Measurements from ENCODE around the gene MORC1.
"Not testable (repeated sequence)": the region's sequence is repeated elsewhere in the genome, so short reads cannot be mapped to it uniquely, and the experiment has no call there.

Gene MORC1

GRCh38 chr3:109109574-109109973 lies 8.4 kb downstream of the MORC1 start:
- DNase-seq (ENCODE audit: extremely low read depth in 1 of 2, low read depth in 1 of 2): no peak

- no peak for DNase-seq (ENCODE audit: extremely low read depth in 1 of 2, low read depth in 1 of 2)
These were observed 19.8 kb downstream of the MORC1 start for GRCh38 chr3:109098079-109098644.

- no peak for DNase-seq (ENCODE audit: extremely low read depth in 1 of 2, low read depth in 1 of 2)
These were observed 22.8 kb downstream of the MORC1 start for GRCh38 chr3:109095166-109095565.

GRCh38 chr3:109093561-109093960 lies 24.4 kb downstream of the MORC1 start:
- DNase-seq (ENCODE audit: extremely low read depth in 1 of 2, low read depth in 1 of 2): no peak

GRCh38 chr3:109091846-109092245 lies 26.1 kb downstream of the MORC1 start:
- no peak for DNase-seq (ENCODE audit: extremely low read depth in 1 of 2, low read depth in 1 of 2)

GRCh38 chr3:109089265-109089664 lies 28.7 kb downstream of the MORC1 start:
- DNase-seq (ENCODE audit: extremely low read depth in 1 of 2, low read depth in 1 of 2): no peak

- no peak for DNase-seq (ENCODE audit: extremely low read depth in 1 of 2, low read depth in 1 of 2)
These were observed 36.0 kb downstream of the MORC1 start for GRCh38 chr3:109081746-109082510.

- not testable (repeated sequence) for DNase-seq (ENCODE audit: extremely low read depth in 1 of 2, low read depth in 1 of 2)
These were observed 37.8 kb downstream of the MORC1 start for GRCh38 chr3:109080090-109080489.

- DNase-seq (ENCODE audit: extremely low read depth in 1 of 2, low read depth in 1 of 2): no peak
These were observed 44.8 kb downstream of the MORC1 start for GRCh38 chr3:109073116-109073515.

- DNase-seq (ENCODE audit: extremely low read depth in 1 of 2, low read depth in 1 of 2): no peak
These were observed 45.7 kb downstream of the MORC1 start for GRCh38 chr3:109072194-109072593.

- DNase-seq (ENCODE audit: extremely low read depth in 1 of 2, low read depth in 1 of 2): no peak
These were observed 46.4 kb downstream of the MORC1 start for GRCh38 chr3:109071350-109072142.

- DNase-seq (ENCODE audit: extremely low read depth in 1 of 2, low read depth in 1 of 2): no peak
These were observed 47.7 kb downstream of the MORC1 start for GRCh38 chr3:109070211-109070610.

GRCh38 chr3:109066864-109067263 lies 51.1 kb downstream of the MORC1 start:
- DNase-seq (ENCODE audit: extremely low read depth in 1 of 2, low read depth in 1 of 2): no peak

- no peak for DNase-seq (ENCODE audit: extremely low read depth in 1 of 2, low read depth in 1 of 2)
These were observed 58.7 kb downstream of the MORC1 start for GRCh38 chr3:109059264-109059663.

GRCh38 chr3:109057616-109058015 lies 60.3 kb downstream of the MORC1 start:
- no peak for DNase-seq (ENCODE audit: extremely low read depth in 1 of 2, low read depth in 1 of 2)

GRCh38 chr3:109057056-109057455 lies 60.9 kb downstream of the MORC1 start:
- no peak for DNase-seq (ENCODE audit: extremely low read depth in 1 of 2, low read depth in 1 of 2)

GRCh38 chr3:109050591-109051167 lies 67.3 kb downstream of the MORC1 start:
- DNase-seq (ENCODE audit: extremely low read depth in 1 of 2, low read depth in 1 of 2): no peak

GRCh38 chr3:109047366-109047765 lies 70.6 kb downstream of the MORC1 start:
- DNase-seq (ENCODE audit: extremely low read depth in 1 of 2, low read depth in 1 of 2): no peak

GRCh38 chr3:109045271-109046040 lies 72.5 kb downstream of the MORC1 start:
- no peak for DNase-seq (ENCODE audit: extremely low read depth in 1 of 2, low read depth in 1 of 2)

GRCh38 chr3:109035082-109035481 lies 82.9 kb downstream of the MORC1 start:
- no peak for DNase-seq (ENCODE audit: extremely low read depth in 1 of 2, low read depth in 1 of 2)

Measured in stimulated activated CD8-positive, alpha-beta memory T cell treated with anti-CD3 and anti-CD28 coated beads, Interleukin-7, amount 100 ng/mL, for 48 hours (primary cell).